ENCODE results near the gene GPC6. TPM values are rescaled to one million over a fixed set of nuclear protein-coding genes. Genes with fewer than 3 reads are reported as not detected.

The GPC6 gene
- total RNA-seq, 1 experiment from 2014 or later = 0.22 TPM

GRCh38 chr13:94291631-94292322 is 1065.2 kb downstream of the GPC6 start (continued):
- no peak for TF ChIP-seq CTCF (IDR thresholded peaks at IDR 0.05 in 2 of 3, conservative IDR thresholded peaks at IDR 0.05 in 1 of 3; ENCODE audit: borderline replicate concordance in 1 of 3, insufficient read depth in 1 of 3, low read depth in 2 of 3, low read length in 2 of 3)

DNA sequence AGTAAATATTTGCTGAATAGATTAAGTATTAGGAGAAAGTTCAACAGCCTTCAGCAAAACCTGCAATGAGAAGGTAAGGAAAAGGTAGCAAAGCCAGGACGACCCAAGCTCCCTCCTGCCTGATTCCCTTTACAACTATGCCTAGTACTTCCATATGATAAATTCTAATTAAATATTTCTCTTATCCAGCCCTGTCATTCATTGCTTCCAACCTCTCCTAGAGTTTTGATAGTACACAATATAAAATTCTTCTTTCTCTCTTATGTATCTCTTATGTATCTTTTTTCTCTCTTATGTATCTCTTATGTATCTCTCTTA is 1065.7 kb downstream of the GPC6 start:
- POLR2A ChIA-PET = no interaction called here
- Histone ChIP-seq H3K79me2 (ENCODE audit: insufficient read depth, low read length) (no peaks in the 10 kb centered on the region), H4K20me1 (ENCODE audit: insufficient read depth) (no peaks in the 10 kb centered on the region), H3K4me2 (ENCODE audit: low read length) (no peak overlapping the region), H3K9ac (ENCODE audit: low read length) (no peak overlapping the region), H3K4me3 (replicated peaks in 1 of 2; ENCODE audit: low read depth in 1 of 2, low read length in 2 of 2) (no peak overlapping the region), H2AFZ (ENCODE audit: low read depth, low read length, poor library complexity, severe bottlenecking) (no peak overlapping the region), H3K27ac (ENCODE audit: low read depth, low read length) (no peak overlapping the region), H3K36me3 (ENCODE audit: control insufficient read depth in 1 of 2, insufficient read depth in 2 of 2, low read length in 2 of 2) (no peaks in the 10 kb centered on the region), H3K27me3 (ENCODE audit: insufficient read depth, low read length) (no peaks in the 10 kb centered on the region), H3K4me1 (ENCODE audit: control insufficient read depth in 1 of 2, insufficient read depth in 2 of 2, low read length in 2 of 2) (no peaks in the 10 kb centered on the region), H3K9me2 (ENCODE audit: insufficient read depth) (no peaks in the 10 kb centered on the region), H3K9me3 (ENCODE audit: control insufficient read depth in 1 of 2, insufficient read depth in 1 of 2, low read depth in 1 of 2, low read length in 2 of 2) (no peaks in the 10 kb centered on the region)
- no peak for ATAC-seq
- DNase-seq (ENCODE audit: low read depth, low spot score) = no peak
- BruUV-seq (replicated peaks) = no TSS peak
- intact Hi-C loops (cut with micrococcal nuclease) = no loop called here
- CTCF ChIA-PET = no interaction called here
- RAD21 ChIA-PET (ENCODE audit: low non-redundant PET in 1 of 2, low total read pairs in 2 of 2, uncharacterized antibody in 2 of 2, unreplicated experiment in 2 of 2) = no interaction called here
- no peak for TF ChIP-seq JUND (IDR thresholded peaks at IDR 0.05)
- TF ChIP-seq ATF3 (IDR thresholded peaks at IDR 0.05) = no peak
- no peak for TF ChIP-seq ZFX (IDR thresholded peaks at IDR 0.05)
- no peak for TF ChIP-seq SIN3A (IDR thresholded peaks at IDR 0.05; ENCODE audit: low read depth)
- TF ChIP-seq RAD21 (IDR thresholded peaks at IDR 0.05; ENCODE audit: low read depth) = no peak
- TF ChIP-seq POLR2AphosphoS5 (IDR thresholded peaks at IDR 0.05; ENCODE audit: low read depth, low read length) = no peak
- no peak for TF ChIP-seq REST (IDR thresholded peaks at IDR 0.05; ENCODE audit: low read depth)
- TF ChIP-seq ELF1 (IDR thresholded peaks at IDR 0.05; ENCODE audit: borderline replicate concordance, low read depth) = no peak
- TF ChIP-seq, protein P1, sequence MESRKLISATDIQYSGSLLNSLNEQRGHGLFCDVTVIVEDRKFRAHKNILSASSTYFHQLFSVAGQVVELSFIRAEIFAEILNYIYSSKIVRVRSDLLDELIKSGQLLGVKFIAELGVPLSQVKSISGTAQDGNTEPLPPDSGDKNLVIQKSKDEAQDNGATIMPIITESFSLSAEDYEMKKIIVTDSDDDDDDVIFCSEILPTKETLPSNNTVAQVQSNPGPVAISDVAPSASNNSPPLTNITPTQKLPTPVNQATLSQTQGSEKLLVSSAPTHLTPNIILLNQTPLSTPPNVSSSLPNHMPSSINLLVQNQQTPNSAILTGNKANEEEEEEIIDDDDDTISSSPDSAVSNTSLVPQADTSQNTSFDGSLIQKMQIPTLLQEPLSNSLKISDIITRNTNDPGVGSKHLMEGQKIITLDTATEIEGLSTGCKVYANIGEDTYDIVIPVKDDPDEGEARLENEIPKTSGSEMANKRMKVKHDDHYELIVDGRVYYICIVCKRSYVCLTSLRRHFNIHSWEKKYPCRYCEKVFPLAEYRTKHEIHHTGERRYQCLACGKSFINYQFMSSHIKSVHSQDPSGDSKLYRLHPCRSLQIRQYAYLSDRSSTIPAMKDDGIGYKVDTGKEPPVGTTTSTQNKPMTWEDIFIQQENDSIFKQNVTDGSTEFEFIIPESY (IDR thresholded peaks at IDR 0.05; ENCODE audit: extremely low read depth, insufficient replicate concordance, low read length) = no peak
- no peak for TF ChIP-seq CTCF (IDR thresholded peaks at IDR 0.05 in 2 of 3, conservative IDR thresholded peaks at IDR 0.05 in 1 of 3; ENCODE audit: borderline replicate concordance in 1 of 3, insufficient read depth in 1 of 3, low read depth in 2 of 3, low read length in 2 of 3)
- no peak for TF ChIP-seq CEBPB (IDR thresholded peaks at IDR 0.05; ENCODE audit: low read depth)
- no peak for TF ChIP-seq CBX3 (IDR thresholded peaks at IDR 0.05; ENCODE audit: low read depth)
- TF ChIP-seq FOSL1 (IDR thresholded peaks at IDR 0.05; ENCODE audit: low read depth) = no peak
- TF ChIP-seq EZH2 (IDR thresholded peaks at IDR 0.05) = no peak
- no peak for TF ChIP-seq TCF7L2 (IDR thresholded peaks at IDR 0.05; ENCODE audit: borderline replicate concordance, extremely low read depth, insufficient read depth, insufficient read length)
